Esophagus (tissue), 2 donors: ENCODE data around the gene SIAE. TPM values are rescaled to one million over a fixed set of nuclear protein-coding genes. Genes with fewer than 3 reads are reported as not detected.
"Not testable (repeated sequence)": the region's sequence is repeated elsewhere in the genome, so short reads cannot be mapped to it uniquely, and the experiment has no call there.

Source experiments
- H3K27ac ChIP-seq, 2 donors: one replicate each; pipeline ENCODE4 v1.5.1; 2013; ENCODE audit warnings: low read depth in 2 of 2, mild to moderate bottlenecking in 2 of 2, inconsistent platforms in 1 of 2, low read length in 1 of 2, moderate library complexity in 1 of 2
- H3K27me3 ChIP-seq, 2 donors: one replicate each; pipeline ENCODE4 v1.6.1; 2013; ENCODE audit warnings: low read length in 2 of 2, control low read depth in 1 of 2, mild to moderate bottlenecking in 1 of 2; ENCODE audit not compliant: insufficient read depth in 2 of 2, control insufficient read depth in 1 of 2
- H3K36me3 ChIP-seq, 2 donors: one replicate each; pipeline ENCODE4 v1.6.1; 2013; ENCODE audit warnings: low read length in 1 of 2; ENCODE audit not compliant: control insufficient read depth in 2 of 2, insufficient read depth in 2 of 2
- H3K4me1 ChIP-seq, 2 donors: one replicate each; pipeline ENCODE4 v1.6.1; 2013; ENCODE audit warnings: low read length in 1 of 2; ENCODE audit not compliant: control insufficient read depth in 2 of 2, insufficient read depth in 2 of 2
- H3K4me3 ChIP-seq, 2 donors: one replicate each; pipeline ENCODE4 v1.5.1; 2013; ENCODE audit warnings: low read length in 2 of 2, mild to moderate bottlenecking in 2 of 2, low read depth in 1 of 2, moderate library complexity in 1 of 2
- H3K9me3 ChIP-seq, 2 donors: one replicate each; pipeline ENCODE4 v1.6.1; 2013; ENCODE audit warnings: mild to moderate bottlenecking in 2 of 2, low read depth in 1 of 2, low read length in 1 of 2, moderate library complexity in 1 of 2; ENCODE audit not compliant: control insufficient read depth in 2 of 2, insufficient read depth in 1 of 2
- WGBS, 2 donors: extraction: QIAGEN DNeasy Blood & Tissue Kit; methylation state at CpG; one replicate each; pipeline ENCODE4 v1.1.7; 2013; 5-methylcytosine and 5-hydroxymethylcytosine counted together
- polyA plus RNA-seq, 2 donors: library from polyadenylated mRNA; stranded (reverse); fragments of 200-250 nt; gene quantifications; one replicate each; pipeline ENCODE4 v1.2.3, GENCODE V29; 2013
- donor health status: healthy with polysubstance abuse.
- donor health status: Bipolar disorder and iron deficiency.

SIAE gene
- polyA plus RNA-seq, 2 donors: 9.0 to 11.6 TPM

DNA sequence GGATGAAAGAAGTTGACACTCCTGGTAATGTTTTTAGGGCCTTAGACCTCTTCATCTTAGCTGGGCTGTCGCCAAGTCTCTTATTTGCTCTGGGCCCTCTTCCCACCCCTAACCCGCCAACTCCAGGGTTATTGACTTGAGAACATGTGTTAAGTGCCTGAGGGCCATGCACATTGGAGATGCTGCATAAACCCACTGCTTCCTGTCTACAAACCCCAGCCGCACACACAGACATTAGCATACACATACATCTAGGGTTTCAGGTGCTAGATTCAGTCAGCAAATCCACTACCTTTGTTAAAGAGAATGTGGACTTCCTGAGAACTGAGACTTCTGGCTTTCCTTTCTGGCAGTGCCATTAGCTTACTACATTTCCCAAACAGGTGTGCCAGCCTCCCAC is 61.5 kb downstream of the SIAE start:
- Histone ChIP-seq H3K4me3 (no peak overlapping the region), H3K27ac (no peak overlapping the region), H3K9me3 (no peaks in the 10 kb centered on the region), H3K36me3 (no peaks in the 10 kb centered on the region), H3K27me3 (no peaks in the 10 kb centered on the region), H3K4me1 (no peaks in the 10 kb centered on the region)
- 49 to 63% methylated on average over 3 of the region's 3 CpGs for WGBS, 2 donors

DNA sequence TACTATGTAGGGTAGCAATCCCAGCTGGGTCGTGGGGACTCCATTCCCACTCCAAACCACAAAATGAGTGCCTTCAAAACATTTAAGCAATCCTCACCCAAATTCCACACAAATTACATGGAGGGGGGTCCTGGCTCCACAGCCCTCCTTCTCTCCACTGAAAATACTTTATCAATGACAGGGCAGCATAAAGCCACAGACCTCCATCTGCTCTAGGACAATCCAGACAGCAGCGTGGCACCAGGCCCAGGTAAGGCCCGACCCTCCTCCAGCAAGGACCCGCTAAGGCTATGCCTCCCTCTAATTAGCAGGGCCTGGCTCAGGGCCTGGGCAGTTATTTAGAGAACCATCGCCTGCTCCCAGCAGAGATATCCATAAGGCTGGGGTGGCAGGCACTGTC is 62.5 kb downstream of the SIAE start, which contains the start of gene PANX3:
PANX3 (plus strand) TSS at position 365 of the 400 bp plus-strand sequence. CDS start 129 bp downstream, outside the sequence.
- WGBS, 2 donors: 70 to 77% methylated on average over 5 of the region's 5 CpGs
- H3K36me3 ChIP-seq: no peaks in the 10 kb centered on the region
- no peak within 1 kb of the TSS for H3K4me3 ChIP-seq
- H3K27ac ChIP-seq: no peak within 1 kb of the TSS
- H3K27me3 ChIP-seq: no peaks in the 10 kb centered on the region
- H3K9me3 ChIP-seq: no peaks in the 10 kb centered on the region
- H3K4me1 ChIP-seq: no peaks in the 10 kb centered on the region

- no peaks in the 10 kb centered on the region for H3K27me3 ChIP-seq
- H3K4me1 ChIP-seq: no peaks in the 10 kb centered on the region
- H3K9me3 ChIP-seq: no peaks in the 10 kb centered on the region
- H3K27ac ChIP-seq: no peak overlapping the region
- no peak overlapping the region for H3K4me3 ChIP-seq
- H3K36me3 ChIP-seq: no peaks in the 10 kb centered on the region
- 83 to 87% methylated on average over 2 of the region's 2 CpGs for WGBS, 2 donors
Measured at GRCh38 chr11:124610295-124610694, 63.2 kb downstream of the SIAE start.

DNA sequence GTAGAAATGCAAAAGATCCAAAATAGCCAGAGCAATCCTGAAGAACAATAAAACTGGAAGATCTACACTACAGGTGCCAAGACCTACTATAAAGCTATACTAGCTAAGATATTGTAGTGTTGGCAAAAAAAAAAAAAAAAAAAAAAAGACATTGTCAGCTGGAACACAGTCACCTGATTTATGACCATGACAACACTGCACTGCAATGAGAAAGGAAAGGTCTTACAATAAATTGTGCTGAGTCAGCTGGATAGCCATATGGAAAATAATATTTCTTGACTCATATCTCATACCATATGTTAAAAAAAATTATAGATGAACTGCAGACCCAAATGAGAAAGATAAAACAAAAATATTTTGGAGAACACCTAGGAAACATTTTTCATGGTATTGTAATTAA is 65.4 kb downstream of the SIAE start:
- no peak overlapping the region for H3K27ac ChIP-seq
- H3K4me1 ChIP-seq: no peaks in the 10 kb centered on the region
- no peaks in the 10 kb centered on the region for H3K9me3 ChIP-seq
- H3K36me3 ChIP-seq: no peaks in the 10 kb centered on the region
- H3K27me3 ChIP-seq: no peaks in the 10 kb centered on the region
- no peak overlapping the region for H3K4me3 ChIP-seq

DNA sequence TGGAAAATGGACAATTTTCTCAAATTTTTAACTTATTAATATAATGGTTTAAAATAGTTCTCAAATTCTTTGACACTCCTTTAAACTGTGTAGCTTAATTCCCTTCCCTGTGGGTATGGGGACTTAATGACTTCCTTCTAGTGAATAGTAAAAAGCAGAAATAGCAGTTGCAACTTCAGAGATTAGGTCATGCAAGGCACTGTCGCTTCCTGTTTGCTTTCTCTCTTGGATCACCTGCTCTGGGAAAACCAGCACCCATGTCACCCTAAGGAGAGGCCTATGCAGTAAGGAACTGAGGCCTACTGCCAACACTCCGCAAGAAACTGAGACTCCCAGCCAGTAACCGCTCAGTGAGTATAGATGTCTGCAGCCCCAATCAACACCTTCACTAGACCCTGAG is 67.8 kb downstream of the SIAE start:
- H3K36me3 ChIP-seq: no peaks in the 10 kb centered on the region
- H3K9me3 ChIP-seq: no peaks in the 10 kb centered on the region
- no peak overlapping the region for H3K27ac ChIP-seq
- no peaks in the 10 kb centered on the region for H3K27me3 ChIP-seq
- no peak overlapping the region for H3K4me3 ChIP-seq
- H3K4me1 ChIP-seq: no peaks in the 10 kb centered on the region
- 80 to 84% methylated on average over 3 of the region's 3 CpGs for WGBS, 2 donors

DNA sequence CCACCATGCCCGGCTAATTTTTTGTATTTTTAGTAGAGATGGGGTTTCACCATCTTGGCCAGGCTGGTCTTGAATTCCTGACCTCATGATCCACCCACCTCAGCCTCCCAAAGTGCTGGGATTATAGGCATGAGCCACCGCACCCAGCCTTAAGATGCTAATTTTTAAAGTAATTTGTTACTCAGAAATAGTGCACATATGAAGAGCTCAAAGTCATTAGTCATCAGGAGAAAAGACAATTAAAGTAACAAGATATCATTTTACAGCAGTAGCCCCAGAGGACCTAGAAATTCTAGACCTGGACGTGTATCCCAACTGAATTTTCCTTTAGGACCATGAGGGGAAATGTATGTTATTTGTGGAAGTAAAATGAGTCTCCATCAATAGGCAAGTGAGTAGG is 70.8 kb downstream of the SIAE start:
- WGBS, 2 donors: 67 to 81% methylated on average over 3 of the region's 3 CpGs

DNA sequence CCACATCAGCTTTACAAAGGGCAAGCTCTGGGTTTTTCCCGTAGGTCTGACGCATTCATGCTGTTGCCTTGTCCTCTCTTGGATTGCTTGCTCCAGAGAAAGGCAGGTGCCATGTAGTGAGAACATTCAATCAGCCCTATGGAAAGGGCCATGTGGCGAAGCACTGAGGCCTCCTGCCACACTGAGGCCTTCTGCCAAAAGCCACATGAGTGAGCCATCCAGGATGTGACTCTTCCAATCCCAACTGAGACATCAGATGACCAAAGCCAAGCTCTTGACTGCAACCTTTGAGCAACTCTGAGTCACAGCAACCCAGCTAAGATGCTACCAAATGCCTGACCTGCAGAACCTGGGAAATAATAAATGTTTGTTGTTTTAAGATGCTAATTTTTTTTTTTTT is 71.3 kb downstream of the SIAE start:
- Histone ChIP-seq H3K27me3 (no peaks in the 10 kb centered on the region), H3K4me1 (no peaks in the 10 kb centered on the region), H3K27ac (no peak overlapping the region), H3K9me3 (no peaks in the 10 kb centered on the region), H3K4me3 (no peak overlapping the region), H3K36me3 (no peaks in the 10 kb centered on the region)
- WGBS, 2 donors: 83% methylated on average over 3 of the region's 3 CpGs

More for the DNA sequence above, 70.8 kb downstream of the SIAE start:
- not testable (repeated sequence) for H3K27ac ChIP-seq, H3K36me3 ChIP-seq, H3K9me3 ChIP-seq, H3K27me3 ChIP-seq, H3K4me1 ChIP-seq, H3K4me3 ChIP-seq

GRCh38 chr11:124600621-124601320 is 72.8 kb downstream of the SIAE start:
- Histone ChIP-seq H3K4me3 (no peak overlapping the region), H3K27ac (no peak overlapping the region), H3K4me1 (no peaks in the 10 kb centered on the region), H3K9me3 (no peaks in the 10 kb centered on the region), H3K27me3 (no peaks in the 10 kb centered on the region), H3K36me3 (no peaks in the 10 kb centered on the region)
- 63 to 65% methylated on average over 5 of the region's 5 CpGs for WGBS, 2 donors

GRCh38 chr11:124597626-124598025 is 75.9 kb downstream of the SIAE start:
- no peak overlapping the region for H3K4me3 ChIP-seq
- no peaks in the 10 kb centered on the region for H3K9me3 ChIP-seq
- H3K36me3 ChIP-seq: no peaks in the 10 kb centered on the region
- no peak overlapping the region for H3K27ac ChIP-seq
- no peaks in the 10 kb centered on the region for H3K27me3 ChIP-seq
- no peaks in the 10 kb centered on the region for H3K4me1 ChIP-seq

DNA sequence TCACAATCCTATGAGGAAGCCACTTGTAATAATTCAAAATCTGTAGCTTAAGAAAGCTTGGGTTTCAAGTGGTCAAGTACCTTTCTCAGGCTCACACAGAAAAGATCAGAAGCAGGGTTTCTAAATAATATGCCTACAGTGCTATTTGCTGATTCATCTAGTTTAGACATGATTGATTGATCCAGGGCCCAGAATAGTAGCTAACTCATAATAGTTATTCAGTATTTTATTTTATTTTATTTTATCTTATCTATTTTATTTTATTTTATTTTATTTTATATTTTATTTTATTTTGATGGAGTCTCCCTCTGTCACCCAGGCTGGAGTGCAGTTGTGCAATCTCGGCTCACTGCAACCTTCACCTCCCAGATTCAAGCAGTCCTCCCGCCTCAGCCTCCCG is 78.2 kb downstream of the SIAE start:
- Histone ChIP-seq H3K4me3 (no peak overlapping the region), H3K27me3 (no peaks in the 10 kb centered on the region), H3K36me3 (no peaks in the 10 kb centered on the region), H3K4me1 (no peaks in the 10 kb centered on the region), H3K9me3 (no peaks in the 10 kb centered on the region), H3K27ac (no peak overlapping the region)
- 89% methylated on average over 3 of the region's 3 CpGs for WGBS, 2 donors
